Pancreas (tissue), 10 donors: ENCODE data around the gene S100A13. TPM values are rescaled to one million over a fixed set of nuclear protein-coding genes. Genes with fewer than 3 reads are reported as not detected.
A peak's percentile ranks its signal among the peaks of the same experiment; 100 is the strongest.
"Not testable (repeated sequence)": the region's sequence is repeated elsewhere in the genome, so short reads cannot be mapped to it uniquely, and the experiment has no call there.

ENCODE experiments used
- ATAC-seq, 4 donors: fragments of 200-7000 bp; cut with Tn5 transposase; one replicate each; pipeline versions ENCODE4 v1.8.0 to v1.9.1; 2020; ENCODE audit warnings: mild to moderate bottlenecking in 4 of 4, moderate library complexity in 4 of 4
- DNase-seq, 6 donors: peaks; one replicate each; pipeline ENCODE4 v3.0.0-alpha.2; 2020
- FAIRE-seq: peaks from 2 replicates; lab custom pipeline; 2012; peaks lifted over from hg19 to GRCh38; lab: Jason Lieb, UNC
- H3K27ac ChIP-seq, 4 donors: fragments of 200-600 bp; sonication (generic); 1 replicate in 3 of 4; 2 replicates in 1 of 4; pipeline versions ENCODE4 v1.5.0 to v1.8.0; 2020
- H3K27me3 ChIP-seq, 4 donors: fragments of 200-600 bp; one replicate each; pipeline ENCODE4 v1.8.0; 2021
- H3K36me3 ChIP-seq, 3 donors: fragments of 200-600 bp; sonication (generic) in 1 of 3; one replicate each; pipeline versions ENCODE4 v1.5.0 to v1.8.0; 2020 to 2021
- H3K4me1 ChIP-seq, 3 donors: fragments of 200-600 bp; one replicate each; pipeline ENCODE4 v1.8.0; 2021
- H3K4me3 ChIP-seq, 4 donors: fragments of 200-600 bp; sonication (generic) in 2 of 4; one replicate each; pipeline versions ENCODE4 v1.5.0 to v1.8.0; 2020 to 2021
- H3K9me3 ChIP-seq, 4 donors: fragments of 200-600 bp; one replicate each; pipeline ENCODE4 v1.8.0; 2021
- CTCF ChIP-seq, 4 donors: fragments of 200-600 bp; sonication (generic) in 3 of 4; IDR thresholded peaks; one replicate each; pipeline versions ENCODE4 v1.5.0 to v1.8.0; 2021; ENCODE audit warnings: antibody characterized with exemption in 4 of 4
- WGBS, 2 donors: extraction: QIAGEN DNeasy Blood & Tissue Kit; methylation state at CpG; one replicate each; pipeline ENCODE4 v1.1.7; 2013; 5-methylcytosine and 5-hydroxymethylcytosine counted together
- intact Hi-C, 3 donors: fragments of 100-400 bp; cut with DNase I; formaldehyde crosslinking; loops; one replicate each; pipeline versions ENCODE4 v1.11.1 to v1.14.2; 2022
- polyA plus RNA-seq, 2 donors: library from polyadenylated mRNA; stranded (reverse); fragments of 200-250 nt; gene quantifications; one replicate each; pipeline ENCODE4 v1.2.3, GENCODE V29; 2013
- total RNA-seq, 6 donors: library from RNA; stranded (reverse); fragmentation: NEBNext Ultra II Directional in 4 of 6; extraction: Animal tissue kit (Norgen Biotek cat#: 25700) in 4 of 6; gene quantifications; one replicate each; pipeline versions ENCODE4 v1.2.1 to v1.2.4, GENCODE V29; 2021 to 2023
- donor health status: healthy with polysubstance abuse.
- donor health status: DM: no; HTN: no; CAD: no; lungs with moderate emphysema.
- donor health status: DM: no; HTN: no; CAD: no.
- donor health status: control.
- donor health status: control.
- donor health status: Bipolar disorder and iron deficiency.
- donor health status: DM: yes; HTN: yes; CAD: no.
- donor health status: DM: no; HTN: no; CAD: no.
- donor health status: DM: no; HTN: no; CAD: no.
- donor health status: DM: yes; HTN: yes; CAD: no.

Gene S100A13
- total RNA-seq (10 to 100 TPM; 22.0 to 47.3 (median 30.5) TPM), polyA plus RNA-seq (100 to 1,000 TPM; 105 to 125 TPM)

- Histone ChIP-seq H3K27ac (peak within 1 kb of the TSS; percentile 44 to 85 (median 80)), H3K36me3 (peaks cover 0 to 5% (median 0%) of the 10 kb centered on the region in 3 donors), H3K27me3 (no peaks in the 10 kb centered on the region), H3K9me3 (no peaks in the 10 kb centered on the region), H3K4me3 (peak within 1 kb of the TSS; percentile 14 to 58 (median 31)), H3K4me1 (peaks cover 0 to 9% (median 0%) of the 10 kb centered on the region in 3 donors)
- DNase-seq = peak; percentile 78 to 91 (median 86)
- FAIRE-seq = no peak
- WGBS, 2 donors = 3 to 4% methylated on average over 28 of the region's 28 CpGs
- peak; percentile 81 to 87 (median 85) for ATAC-seq
- TF ChIP-seq CTCF (IDR thresholded peaks at IDR 0.05) = peak; percentile 21 to 44 (median 38)
- intact Hi-C loops = loop anchor here in 1 of 3 donors (10.0 kb wide), 1 partner anchor 52 kb away; no protein-coding TSS in a partner anchor
Observed at GRCh38 chr1:153626904-153627714, at the start of gene S100A13. S100A13 (minus strand) TSS chr1:153627505; CDS start chr1:153626472, 1,033 bp downstream.

- ATAC-seq = no peak
- 94% methylated on average over 2 of the region's 2 CpGs for WGBS, 2 donors
- no peak for FAIRE-seq
- Histone ChIP-seq H3K9me3 (no peaks in the 10 kb centered on the region), H3K4me1 (peaks cover 10 to 22% (median 22%) of the 10 kb centered on the region in 3 donors), H3K36me3 (peaks cover 0 to 6% (median 0%) of the 10 kb centered on the region in 3 donors), H3K4me3 (no peak overlapping the region), H3K27ac (no peak overlapping the region), H3K27me3 (no peaks in the 10 kb centered on the region)
- DNase-seq = no peak
- no peak for TF ChIP-seq CTCF (IDR thresholded peaks at IDR 0.05)
- intact Hi-C loops = no loop called here
Observed at GRCh38 chr1:153673511-153673910, 46.2 kb upstream of the S100A13 start.

- DNase-seq (peak in 2 of 6 donors; percentile 51 to 57), ATAC-seq (peak; percentile 6 to 26 (median 24))
- FAIRE-seq, H3K27me3 ChIP-seq, intact Hi-C loops, H3K9me3 ChIP-seq: not testable (repeated sequence)
- peak overlapping the region; percentile 11 to 49 (median 38) for H3K4me3 ChIP-seq
- peaks cover 4 to 20% (median 17%) of the 10 kb centered on the region in 3 donors for H3K36me3 ChIP-seq
- WGBS, 2 donors = 5 to 8% methylated on average over 28 of the region's 28 CpGs
- peaks cover 10 to 20% (median 19%) of the 10 kb centered on the region in 3 donors for H3K4me1 ChIP-seq
- H3K27ac ChIP-seq = peak overlapping the region; percentile 78 to 93 (median 88)
Observed at GRCh38 chr1:153671628-153672353, 44.5 kb upstream of the S100A13 start.

GRCh38 chr1:153670859-153671627 is 43.7 kb upstream of the S100A13 start, which contains the start of gene ILF2:
ILF2 (minus strand) TSS chr1:153670993; CDS start chr1:153670922, 71 bp downstream.
- H3K4me1 ChIP-seq = peaks cover 10 to 20% (median 19%) of the 10 kb centered on the region in 3 donors
- H3K36me3 ChIP-seq = peaks cover 4 to 28% (median 22%) of the 10 kb centered on the region in 3 donors
- peak; percentile 94 to 98 (median 97) for DNase-seq
- intact Hi-C loops = no loop called here
- H3K27me3 ChIP-seq = no peaks in the 10 kb centered on the region
- WGBS, 2 donors = 0 to 1% methylated on average over 35 of the region's 35 CpGs
- H3K4me3 ChIP-seq = peak within 1 kb of the TSS; percentile 52 to 88 (median 78)
- FAIRE-seq = peak; percentile 98
- peak within 1 kb of the TSS; percentile 78 to 93 (median 88) for H3K27ac ChIP-seq
- peak; percentile 90 to 96 (median 92) for ATAC-seq
- H3K9me3 ChIP-seq = no peaks in the 10 kb centered on the region
- no peak for TF ChIP-seq CTCF (IDR thresholded peaks at IDR 0.05)
